OCI-LY1 (cell line): ENCODE measurements around the gene CYBA.

Experiments
- H2AFZ ChIP-seq: fragments of 200-600 bp; sonication (generic), shearing (Covaris generic); 2 replicates; pipeline ENCODE4 v1.6.0; 2014; ENCODE audit warnings: antibody characterized with exemption, mild to moderate bottlenecking, low read length
- H3F3A ChIP-seq: fragments of 200-600 bp; sonication (generic), shearing (Covaris generic); 2 replicates; pipeline ENCODE4 v1.6.0; 2014; ENCODE audit warnings: mild to moderate bottlenecking, antibody characterized with exemption, low read length, moderate library complexity; ENCODE audit not compliant: insufficient read depth
- H3K27ac ChIP-seq: fragments of 200-600 bp; sonication (generic); 2 replicates; pipeline ENCODE4 v1.5.1; 2014; ENCODE audit warnings: low read length, mixed run types, mild to moderate bottlenecking, low read depth; ENCODE audit not compliant: poor library complexity, severe bottlenecking
- H3K27me3 ChIP-seq: fragments of 200-600 bp; sonication (generic); 2 replicates; pipeline ENCODE4 v1.6.0; 2014; ENCODE audit warnings: antibody characterized with exemption, mild to moderate bottlenecking, low read length, moderate library complexity; ENCODE audit not compliant: insufficient read depth
- H3K36me3 ChIP-seq: fragments of 200-600 bp; sonication (generic); 2 replicates; pipeline ENCODE4 v1.6.1; 2014; ENCODE audit warnings: mild to moderate bottlenecking, antibody characterized with exemption, low read length, moderate library complexity, mixed read lengths; ENCODE audit not compliant: insufficient read depth
- H3K4me1 ChIP-seq: fragments of 200-600 bp; sonication (generic); 2 replicates; pipeline ENCODE4 v1.5.1; 2014; ENCODE audit warnings: mild to moderate bottlenecking, low read length, moderate library complexity; ENCODE audit not compliant: insufficient read depth, severe bottlenecking
- H3K4me2 ChIP-seq: fragments of 200-600 bp; sonication (generic), shearing (Covaris generic); 2 replicates; pipeline ENCODE4 v1.6.1; 2014; ENCODE audit warnings: low read length
- H3K4me3 ChIP-seq: fragments of 200-600 bp; sonication (generic); 2 replicates; pipeline ENCODE4 v1.5.1; 2014; ENCODE audit warnings: low read length, low read depth, mild to moderate bottlenecking, mixed read lengths; ENCODE audit not compliant: poor library complexity, severe bottlenecking
- H3K79me2 ChIP-seq: fragments of 200-600 bp; shearing (Covaris generic); 2 replicates; pipeline ENCODE4 v1.6.1; 2016; ENCODE audit warnings: mixed run types, low read length, mixed read lengths; ENCODE audit not compliant: insufficient read depth
- H3K9ac ChIP-seq: fragments of 200-600 bp; sonication (generic), shearing (Covaris generic); 2 replicates; pipeline ENCODE4 v1.6.1; 2014; ENCODE audit warnings: mild to moderate bottlenecking, low read length, mixed read lengths
- H3K9me2 ChIP-seq: fragments of 200-600 bp; sonication (generic), shearing (Covaris generic); 2 replicates; pipeline ENCODE4 v1.6.1; 2014; ENCODE audit warnings: low read depth, mild to moderate bottlenecking, low read length, mixed read lengths
- H3K9me3 ChIP-seq: fragments of 200-600 bp; shearing (Covaris generic); 2 replicates; pipeline ENCODE4 v1.6.1; 2014; ENCODE audit warnings: low read length, mixed read lengths
- H4K20me1 ChIP-seq: fragments of 200-600 bp; sonication (generic), shearing (Covaris generic); 2 replicates; pipeline ENCODE4 v1.6.0; 2016; ENCODE audit warnings: mild to moderate bottlenecking, low read length; ENCODE audit not compliant: insufficient read depth
- CTCF ChIP-seq: fragments of 200-600 bp; sonication (generic), shearing (Covaris generic); IDR thresholded peaks from 2 replicates; pipeline ENCODE4 v1.5.1; 2017; ENCODE audit warnings: mild to moderate bottlenecking, antibody characterized with exemption, low read length, moderate library complexity, mixed read lengths
- EZH2 ChIP-seq: fragments of 200-600 bp; sonication (generic), shearing (Covaris generic); IDR thresholded peaks from 2 replicates; pipeline ENCODE4 v1.8.0; 2017; ENCODE audit warnings: borderline replicate concordance, mixed run types, mild to moderate bottlenecking, antibody characterized with exemption, low read length, moderate library complexity, mixed read lengths

The CYBA gene

GRCh38 chr16:88601313-88602036 lies 49.4 kb downstream of the CYBA start:
- peaks cover 80% of the 10 kb centered on the region for H3K36me3 ChIP-seq
- no peak overlapping the region for H3K4me2 ChIP-seq

GRCh38 chr16:88600539-88600896 lies 50.3 kb downstream of the CYBA start:
- H3K9ac ChIP-seq: no peak overlapping the region
- no peaks in the 10 kb centered on the region for H4K20me1 ChIP-seq
- H3K4me2 ChIP-seq: no peak overlapping the region
- no peaks in the 10 kb centered on the region for H3K4me1 ChIP-seq
- H3K79me2 ChIP-seq: no peaks in the 10 kb centered on the region
- H3K27me3 ChIP-seq: no peaks in the 10 kb centered on the region
- no peak overlapping the region for H2AFZ ChIP-seq
- peaks cover 76% of the 10 kb centered on the region for H3K36me3 ChIP-seq
- no peak for TF ChIP-seq CTCF
- no peak for TF ChIP-seq EZH2
- H3K9me2 ChIP-seq: no peaks in the 10 kb centered on the region
- H3K4me3 ChIP-seq: no peak overlapping the region
- H3K27ac ChIP-seq: no peak overlapping the region
- H3F3A ChIP-seq: no peaks in the 10 kb centered on the region
- H3K9me3 ChIP-seq: no peaks in the 10 kb centered on the region

More at GRCh38 chr16:88601313-88602036, 49.4 kb downstream of the CYBA start:
- no peak for TF ChIP-seq CTCF
- H3F3A ChIP-seq: no peaks in the 10 kb centered on the region
- no peak overlapping the region for H3K27ac ChIP-seq
- H3K4me3 ChIP-seq: no peak overlapping the region
- no peaks in the 10 kb centered on the region for H4K20me1 ChIP-seq
- no peaks in the 10 kb centered on the region for H3K4me1 ChIP-seq
- H3K9me3 ChIP-seq: no peaks in the 10 kb centered on the region
- no peaks in the 10 kb centered on the region for H3K9me2 ChIP-seq
- no peaks in the 10 kb centered on the region for H3K79me2 ChIP-seq
- H3K27me3 ChIP-seq: no peaks in the 10 kb centered on the region
- no peak overlapping the region for H2AFZ ChIP-seq
- H3K9ac ChIP-seq: no peak overlapping the region

GRCh38 chr16:88599825-88600538 lies 50.9 kb downstream of the CYBA start:
- no peak overlapping the region for H2AFZ ChIP-seq
- no peaks in the 10 kb centered on the region for H3K4me1 ChIP-seq
- H3K9me2 ChIP-seq: no peaks in the 10 kb centered on the region
- no peak overlapping the region for H3K4me2 ChIP-seq
- no peaks in the 10 kb centered on the region for H4K20me1 ChIP-seq
- no peaks in the 10 kb centered on the region for H3F3A ChIP-seq
- no peak overlapping the region for H3K27ac ChIP-seq
- peaks cover 73% of the 10 kb centered on the region for H3K36me3 ChIP-seq
- no peaks in the 10 kb centered on the region for H3K79me2 ChIP-seq
- H3K9ac ChIP-seq: no peak overlapping the region
- H3K27me3 ChIP-seq: no peaks in the 10 kb centered on the region
- H3K4me3 ChIP-seq: no peak overlapping the region
- H3K9me3 ChIP-seq: no peaks in the 10 kb centered on the region
- TF ChIP-seq EZH2 (no peak), CTCF (no peak)
